Measurements from ENCODE around the gene UMAD1.

- TF ChIP-seq CTCF (IDR thresholded peaks at IDR 0.05; ENCODE audit: insufficient read depth, low read depth, low read length) (no peak), EZH2 (IDR thresholded peaks at IDR 0.05; ENCODE audit: insufficient read depth, low read length) (no peak)
These were observed 279.9 kb downstream of the UMAD1 start for GRCh38 chr7:7920481-7920880.
